GM12878 (cell line): ENCODE data around the gene KIR3DL3. TPM values are rescaled to one million over a fixed set of nuclear protein-coding genes. Genes with fewer than 3 reads are reported as not detected.
"Not testable (repeated sequence)": the region's sequence is repeated elsewhere in the genome, so short reads cannot be mapped to it uniquely, and the experiment has no call there.

Experiments used
- ATAC-seq: fragments of 200-7000 bp; cut with Tn5 transposase; 3 replicates; pipeline ENCODE4 v1.9.1; 2020; ENCODE audit warnings: mild to moderate bottlenecking, moderate library complexity
- BruUV-seq: library from RNA; stranded (reverse); fragments of 400-500 nt; replicated peaks from 2 replicates; lab custom pipeline; 2021; lab: Mats Ljungman, UMichigan
- CTCF ChIA-PET: fragments of 300-600 bp; sonication (Branson Sonifier 250); formaldehyde crosslinking; extraction: SDS; loops from one replicate; lab custom pipeline; 2021; ENCODE audit warnings: inconsistent platforms; lab: Yijun Ruan, JAX
- POLR2A ChIA-PET: fragments of 350-600 bp; formaldehyde crosslinking; extraction: SDS; loops from one replicate; lab custom pipeline; 2021; ENCODE audit warnings: inconsistent platforms; lab: Charles Lee
- RAD21 ChIA-PET: fragments of 300-600 bp; sonication (Branson Sonifier 250); formaldehyde crosslinking; loops from one replicate; lab custom pipeline; 2023; ENCODE audit warnings: antibody characterized with exemption; ENCODE audit not compliant: unreplicated experiment; lab: Charles Lee
- SMC1A ChIA-PET: fragments of 300-600 bp; sonication (Branson Sonifier 250); formaldehyde crosslinking; loops from one replicate; lab custom pipeline; 2023; ENCODE audit not compliant: unreplicated experiment, uncharacterized antibody; lab: Charles Lee
- DNase-seq: peaks from one replicate; pipeline ENCODE4 v3.0.0-alpha.2; 2011; ENCODE audit warnings: low read depth, low spot score
- FAIRE-seq: peaks from 3 replicates; lab custom pipeline; 2011; peaks lifted over from hg19 to GRCh38; lab: Jason Lieb, UNC
- H2AFZ ChIP-seq: 2 replicates; pipeline ENCODE4 v1.6.0; 2011; ENCODE audit warnings: low read depth, low read length, control low read depth; ENCODE audit not compliant: control insufficient read depth
- H3K27ac ChIP-seq: 2 replicates; pipeline ENCODE4 v1.5.1; 2011; ENCODE audit warnings: control low read depth; ENCODE audit not compliant: control insufficient read depth, insufficient read depth
- H3K27me3 ChIP-seq, 2 experiments: replicated peaks in 1 of 2; 2 replicates each; pipeline versions ENCODE4 v1.6.0 to v1.6.1; 2011; ENCODE audit warnings: low read length in 1 of 2; ENCODE audit not compliant: control insufficient read depth in 2 of 2, insufficient read depth in 2 of 2
- H3K36me3 ChIP-seq, 2 experiments: 2 replicates each; pipeline ENCODE4 v1.5.1; 2011; ENCODE audit warnings: low read length in 1 of 2; ENCODE audit not compliant: control insufficient read depth in 2 of 2, insufficient read depth in 2 of 2
- H3K4me1 ChIP-seq: 2 replicates; pipeline ENCODE4 v1.6.1; 2011; ENCODE audit warnings: mild to moderate bottlenecking, low read length, moderate library complexity, mixed read lengths; ENCODE audit not compliant: control insufficient read depth, insufficient read depth
- H3K4me2 ChIP-seq: 2 replicates; pipeline ENCODE4 v1.6.0; 2011; ENCODE audit warnings: control low read depth; ENCODE audit not compliant: control insufficient read depth, insufficient read depth
- H3K4me3 ChIP-seq: fragments of 200-600 bp; sonication (generic); 2 replicates; pipeline ENCODE4 v1.5.1; 2016
- H3K79me2 ChIP-seq: 2 replicates; pipeline ENCODE4 v1.6.0; 2011; ENCODE audit warnings: low read length; ENCODE audit not compliant: control insufficient read depth, insufficient read depth
- H3K9ac ChIP-seq: 2 replicates; pipeline ENCODE4 v1.8.0; 2011; ENCODE audit warnings: low read length, control low read depth, mixed read lengths; ENCODE audit not compliant: control insufficient read depth, insufficient read depth
- H3K9me3 ChIP-seq: replicated peaks from 3 replicates; pipeline ENCODE4 v1.5.1; 2011; ENCODE audit warnings: mild to moderate bottlenecking, low read length; ENCODE audit not compliant: control insufficient read depth, insufficient read depth
- H4K20me1 ChIP-seq: 2 replicates; pipeline ENCODE4 v1.6.0; 2011; ENCODE audit not compliant: control insufficient read depth, insufficient read depth
- WGBS: methylation state at CpG from one replicate; pipeline ENCODE4 v1.1.6; 2016; ENCODE audit warnings: low lambda C conversion rate; ENCODE audit not compliant: insufficient replicate concordance, insufficient coverage; ENCODE audit errors: missing lambda C conversion rate; 5-methylcytosine and 5-hydroxymethylcytosine counted together
- in situ Hi-C: fragments of 300-500 bp; cut with MboI; formaldehyde crosslinking; loops from 9 replicates; pipeline ENCODE4 v1.14.3; 2018; ENCODE audit warnings: mixed read lengths
- intact Hi-C: fragments of 100-400 bp; cut with micrococcal nuclease; formaldehyde crosslinking; loops from one replicate; pipeline ENCODE4 v1.14.2; 2022; ENCODE audit not compliant: unreplicated experiment
- polyA plus RNA-seq, 11 experiments: library from polyadenylated mRNA; depleted of rRNA in 4 of 11; unstranded in 6 of 11; stranded (reverse) in 5 of 11; fragments of >200 nt; fragmentation: Nextera tagmentation in 4 of 11; fragmentation: Illumina TruSeq in 1 of 11; extraction: Ambion mirVana in 4 of 11; extraction: Trizol in 1 of 11; gene quantifications; 1 replicate in 1 of 11; 2 replicates in 10 of 11; pipeline versions ENCODE4 v1.2.1 to v1.2.3, GENCODE V29; 2011 to 2016; ENCODE audit warnings: inconsistent platforms in 2 of 11, missing spikeins in 2 of 11, low read depth in 1 of 11
- total RNA-seq, 4 experiments: library from RNA; depleted of rRNA in 3 of 4; stranded (reverse); fragments of >200 nt in 3 of 4; fragmentation: Illumina TruSeq in 1 of 4; extraction: Trizol in 1 of 4; gene quantifications; 2 replicates each; pipeline versions ENCODE4 v1.2.1 to v1.2.3, GENCODE V29; 2013 to 2021

KIR3DL3 gene
- total and polyA plus RNA-seq, 10 of the 15 experiments (the other 5 are each of a cell fraction or from before 2014, with no cell fraction given) = not detected

- H2AFZ ChIP-seq, ATAC-seq, intact Hi-C loops, H3K79me2 ChIP-seq, H3K9ac ChIP-seq, H4K20me1 ChIP-seq, H3K4me1 ChIP-seq, POLR2A ChIA-PET, H3K36me3 ChIP-seq, H3K4me2 ChIP-seq, H3K27ac ChIP-seq, BruUV-seq, CTCF ChIA-PET, SMC1A ChIA-PET, H3K9me3 ChIP-seq, RAD21 ChIA-PET, H3K4me3 ChIP-seq, FAIRE-seq, H3K27me3 ChIP-seq, DNase-seq: not testable (repeated sequence)
- in situ Hi-C loops = loop anchor here (5.0 kb wide), 1 partner anchor 77 kb away; no protein-coding TSS in a partner anchor
- 23% methylated on average over 4 of the region's 4 CpGs for WGBS
Observed at GRCh38 chr19:54770511-54770910, 46.3 kb downstream of the KIR3DL3 start.

DNA sequence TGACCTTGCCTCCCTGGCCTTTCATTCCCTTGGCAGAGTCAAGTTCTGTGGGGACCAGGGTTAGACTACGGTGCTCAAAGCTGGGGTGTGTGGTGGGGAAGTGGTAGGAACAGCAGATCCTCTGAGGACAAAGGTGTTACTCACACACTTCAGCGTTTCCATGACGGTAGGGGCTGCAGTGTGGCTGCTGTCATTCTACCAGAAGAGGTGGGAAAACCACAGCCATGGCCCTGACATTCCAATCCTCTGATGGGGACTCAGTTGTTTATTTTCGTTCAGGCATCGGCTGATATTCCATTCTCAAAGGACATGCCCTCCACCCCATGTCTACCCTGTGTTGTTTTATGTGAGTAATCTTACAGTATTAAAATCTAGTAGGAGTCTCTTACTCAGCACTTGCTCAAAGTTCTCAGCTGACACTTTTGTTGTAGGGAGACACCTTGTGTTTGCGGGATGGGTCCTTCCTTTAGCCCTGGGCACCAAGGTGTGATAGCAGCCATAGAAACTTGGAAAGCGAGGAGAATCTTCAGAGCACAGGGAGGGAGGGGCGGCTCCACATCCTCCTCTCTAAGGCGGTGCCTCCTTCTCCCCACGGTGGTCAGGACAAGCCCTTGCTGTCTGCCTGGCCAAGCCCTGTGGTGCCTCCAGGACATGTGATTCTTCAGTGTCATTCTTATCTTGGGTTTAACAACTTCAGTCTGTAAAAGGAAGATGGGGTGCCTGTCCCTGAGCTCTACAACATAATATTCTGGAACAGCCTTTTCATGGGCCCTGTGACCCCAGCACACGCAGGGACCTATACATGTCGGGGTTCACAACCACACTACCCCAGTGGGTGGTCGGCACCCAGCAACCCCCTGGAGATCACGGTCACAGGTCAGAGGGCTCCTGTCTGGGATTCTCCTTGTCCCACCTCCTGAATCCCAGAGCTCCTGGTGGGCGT lies 47.0 kb downstream of the KIR3DL3 start:
- H3K36me3 ChIP-seq, H3K27me3 ChIP-seq, RAD21 ChIA-PET, H3K9ac ChIP-seq, H3K4me2 ChIP-seq, H3K27ac ChIP-seq, H3K4me1 ChIP-seq, SMC1A ChIA-PET, BruUV-seq, ATAC-seq, H3K9me3 ChIP-seq, intact Hi-C loops, DNase-seq, FAIRE-seq, H4K20me1 ChIP-seq, H3K4me3 ChIP-seq, POLR2A ChIA-PET, CTCF ChIA-PET, H3K79me2 ChIP-seq, H2AFZ ChIP-seq: not testable (repeated sequence)
- in situ Hi-C loops = loop anchor here (5.0 kb wide), 1 partner anchor 76 kb away; no protein-coding TSS in a partner anchor
- 12% methylated on average over 13 of the region's 15 CpGs for WGBS

DNA sequence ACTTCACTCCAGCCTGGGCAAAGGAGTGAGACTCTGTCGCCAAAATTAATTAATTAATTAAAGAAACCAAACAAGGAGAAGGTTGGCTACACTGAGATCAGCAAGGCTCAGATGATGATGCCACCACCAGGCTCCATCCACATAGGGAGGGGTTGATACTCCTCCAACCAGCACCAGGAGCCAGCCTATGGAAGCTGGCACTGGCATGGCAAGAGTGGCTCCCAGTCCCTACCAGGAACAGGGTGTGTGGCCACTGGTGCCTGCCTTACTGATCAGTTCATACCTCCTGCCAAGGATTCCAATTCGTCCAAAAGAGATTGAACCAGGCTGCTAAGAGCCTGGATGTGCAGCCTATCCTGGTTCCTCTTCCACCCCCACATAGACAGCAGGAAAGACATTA lies 48.4 kb downstream of the KIR3DL3 start:
- H3K79me2 ChIP-seq, intact Hi-C loops, POLR2A ChIA-PET, BruUV-seq, DNase-seq, FAIRE-seq, H3K4me2 ChIP-seq, ATAC-seq, H3K36me3 ChIP-seq, SMC1A ChIA-PET, H3K4me3 ChIP-seq, H3K27ac ChIP-seq, H3K27me3 ChIP-seq, H3K4me1 ChIP-seq, H4K20me1 ChIP-seq, H3K9ac ChIP-seq, CTCF ChIA-PET, H3K9me3 ChIP-seq, RAD21 ChIA-PET, H2AFZ ChIP-seq: not testable (repeated sequence)
- in situ Hi-C loops = loop anchor here (5.0 kb wide), 1 partner anchor 75 kb away; no protein-coding TSS in a partner anchor
- 0% methylated on average over 2 of the region's 2 CpGs for WGBS
